CD14-positive monocyte (primary cell): Measurements from ENCODE around the gene SGO2. TPM values are rescaled to one million over a fixed set of nuclear protein-coding genes. Genes with fewer than 3 reads are reported as not detected.

ENCODE experiments used
- DNase-seq, 3 donors: peaks; one replicate each; pipeline ENCODE4 v3.0.0-alpha.2; 2011 to 2022
- H2AFZ ChIP-seq: 2 replicates; pipeline ENCODE4 v1.6.0; 2012; ENCODE audit warnings: mild to moderate bottlenecking, low read depth, low read length, inconsistent platforms; ENCODE audit not compliant: insufficient read depth, poor library complexity, severe bottlenecking
- H3K27ac ChIP-seq, 2 donors: 1 replicate in 1 of 2; 2 replicates in 1 of 2; pipeline ENCODE4 v1.5.1; 2012 to 2013; ENCODE audit warnings: low read length in 2 of 2, control low read depth in 1 of 2, inconsistent platforms in 1 of 2, low read depth in 1 of 2, mild to moderate bottlenecking in 1 of 2
- H3K27me3 ChIP-seq, 2 donors: one replicate each; pipeline versions ENCODE4 v1.6.0 to v1.6.1; 2011 to 2013; ENCODE audit warnings: low read length in 2 of 2; ENCODE audit not compliant: control insufficient read depth in 2 of 2, insufficient read depth in 2 of 2
- H3K36me3 ChIP-seq, 2 donors: replicated peaks in 1 of 2; 1 replicate in 1 of 2; 2 replicates in 1 of 2; pipeline versions ENCODE4 v1.5.1 to v1.6.1; 2012 to 2013; ENCODE audit warnings: low read length in 2 of 2, control low read depth in 1 of 2, inconsistent platforms in 1 of 2, mild to moderate bottlenecking in 1 of 2; ENCODE audit not compliant: insufficient read depth in 2 of 2, control insufficient read depth in 1 of 2
- H3K4me1 ChIP-seq, 2 donors: 1 replicate in 1 of 2; 2 replicates in 1 of 2; pipeline versions ENCODE4 v1.5.1 to v1.6.1; 2012 to 2013; ENCODE audit warnings: low read length in 2 of 2, control low read depth in 1 of 2, inconsistent platforms in 1 of 2, mild to moderate bottlenecking in 1 of 2, moderate library complexity in 1 of 2; ENCODE audit not compliant: insufficient read depth in 2 of 2, control insufficient read depth in 1 of 2
- H3K4me2 ChIP-seq: replicated peaks from 2 replicates; pipeline ENCODE3; 2012; ENCODE audit warnings: low read length, moderate library complexity, mild to moderate bottlenecking; ENCODE audit not compliant: poor library complexity, severe bottlenecking; ENCODE audit errors: extremely low read depth
- H3K4me3 ChIP-seq, 3 experiments: fragments of 200-600 bp in 1 of 3; sonication (generic) in 1 of 3; replicated peaks in 1 of 3; 1 replicate in 2 of 3; 2 replicates in 1 of 3; pipeline ENCODE4 v1.5.1; 2011 to 2013; ENCODE audit warnings: low read length in 3 of 3, mild to moderate bottlenecking in 3 of 3, control low read depth in 2 of 3, low read depth in 2 of 3, inconsistent platforms in 1 of 3, moderate library complexity in 1 of 3
- H3K79me2 ChIP-seq: 2 replicates; pipeline ENCODE4 v1.6.0; 2012; ENCODE audit warnings: mild to moderate bottlenecking, control low read depth, inconsistent platforms, low read length, moderate library complexity; ENCODE audit not compliant: insufficient read depth
- H3K9ac ChIP-seq: 2 replicates; pipeline ENCODE4 v1.6.0; 2017; ENCODE audit warnings: low read length, mild to moderate bottlenecking; ENCODE audit not compliant: insufficient read depth, poor library complexity, severe bottlenecking
- H3K9me3 ChIP-seq, 2 donors: replicated peaks in 1 of 2; 1 replicate in 1 of 2; 2 replicates in 1 of 2; pipeline versions ENCODE4 v1.5.1 to v1.6.1; 2012 to 2013; ENCODE audit warnings: low read length in 2 of 2, control low read depth in 1 of 2; ENCODE audit not compliant: control insufficient read depth in 1 of 2, insufficient read depth in 1 of 2
- H4K20me1 ChIP-seq: 2 replicates; pipeline ENCODE4 v1.6.0; 2012; ENCODE audit warnings: mild to moderate bottlenecking, low read length, control low read depth, moderate library complexity; ENCODE audit not compliant: insufficient read depth
- H3K27ac Mint-ChIP-seq, 7 donors: one replicate each; pipeline ENCODE4 v1.8.0; 2020; ENCODE audit warnings: mild to moderate bottlenecking in 7 of 7, mixed read lengths in 7 of 7, moderate library complexity in 6 of 7, inconsistent platforms in 2 of 7
- H3K27me3 Mint-ChIP-seq, 3 donors: one replicate each; pipeline ENCODE4 v1.8.0; 2021 to 2022; ENCODE audit warnings: low read depth in 3 of 3, mild to moderate bottlenecking in 3 of 3, mixed read lengths in 3 of 3, moderate library complexity in 3 of 3, inconsistent platforms in 1 of 3
- H3K36me3 Mint-ChIP-seq, 2 donors: one replicate each; pipeline ENCODE4 v1.8.0; 2020; ENCODE audit warnings: mixed read lengths in 2 of 2, inconsistent platforms in 1 of 2, mild to moderate bottlenecking in 1 of 2
- H3K4me1 Mint-ChIP-seq: one replicate; pipeline ENCODE4 v1.8.0; 2020; ENCODE audit warnings: mild to moderate bottlenecking, mixed read lengths
- H3K4me3 Mint-ChIP-seq, 2 donors: one replicate each; pipeline ENCODE4 v1.8.0; 2020; ENCODE audit warnings: mild to moderate bottlenecking in 2 of 2, mixed read lengths in 2 of 2, moderate library complexity in 1 of 2
- H3K9me3 Mint-ChIP-seq, 7 donors: one replicate each; pipeline ENCODE4 v1.8.0; 2020 to 2022; ENCODE audit warnings: mixed read lengths in 7 of 7, mild to moderate bottlenecking in 6 of 7, moderate library complexity in 6 of 7, inconsistent platforms in 2 of 7
- CTCF ChIP-seq: fragments of 200-600 bp; IDR thresholded peaks from one replicate; pipeline ENCODE4 v1.8.0; 2022; ENCODE audit warnings: antibody characterized with exemption, mild to moderate bottlenecking
- WGBS: methylation state at CpG from one replicate; pipeline ENCODE4 v1.1.5; 2013; ENCODE audit warnings: missing lambda C conversion rate; ENCODE audit not compliant: insufficient coverage; 5-methylcytosine and 5-hydroxymethylcytosine counted together
- intact Hi-C, 2 donors: fragments of 100-400 bp; cut with micrococcal nuclease; formaldehyde crosslinking; loops; one replicate each; pipeline versions ENCODE4 v1.15.0 to v1.15.1; 2023
- polyA plus RNA-seq, 3 donors: library from polyadenylated mRNA; depleted of rRNA in 1 of 3; unstranded in 2 of 3; stranded (reverse) in 1 of 3; fragments of 300-500 nt in 2 of 3; fragments of >200 nt in 1 of 3; fragmentation: Illumina TruSeq in 2 of 3; gene quantifications; 1 replicate in 2 of 3; 2 replicates in 1 of 3; pipeline ENCODE4 v1.2.3, GENCODE V29; 2012 to 2021

SGO2 gene
- polyA plus RNA-seq, 3 donors, result 0.49 to 1.5 (median 1.4) TPM

GRCh38 chr2:200528228-200528627 is 2.2 kb downstream of the SGO2 start:
- peaks cover 21% of the 10 kb centered on the region for H3K4me1 Mint-ChIP-seq

DNA sequence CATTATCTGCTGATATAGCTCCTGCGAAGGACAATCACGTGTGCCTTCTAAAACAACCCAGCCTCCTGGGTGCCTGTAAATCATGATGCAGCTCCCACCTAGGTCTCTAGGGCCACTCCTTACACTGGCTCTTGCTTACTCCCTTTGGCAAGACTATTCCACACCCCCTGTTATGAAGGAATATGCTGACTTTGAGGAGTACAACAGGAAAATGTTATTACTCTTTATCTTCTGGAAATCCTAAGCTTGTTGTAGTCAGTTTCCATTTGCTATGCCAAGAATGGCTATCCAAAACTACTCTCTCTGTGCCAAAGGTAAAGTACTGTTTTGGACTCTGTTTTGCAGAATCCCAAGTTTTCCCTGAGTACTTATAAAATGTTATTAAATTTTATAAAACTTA is 7.7 kb downstream of the SGO2 start:
- Histone ChIP-seq H3K9me3 (no peaks in the 10 kb centered on the region), H3K79me2 (peaks cover 57% of the 10 kb centered on the region), H3K4me2 (no peak overlapping the region), H3K4me1 (no peaks in the 10 kb centered on the region), H4K20me1 (no peaks in the 10 kb centered on the region), H2AFZ (no peak overlapping the region), H3K27ac (no peak overlapping the region), H3K36me3 (peaks cover 52 to 71% of the 10 kb centered on the region in 2 donors), H3K27me3 (no peaks in the 10 kb centered on the region), H3K9ac (no peak overlapping the region), H3K4me3 (no peak overlapping the region)
- Mint-ChIP-seq H3K4me1 (peaks cover 2% of the 10 kb centered on the region), H3K36me3 (peaks cover 12 to 24% of the 10 kb centered on the region in 2 donors), H3K27me3 (no peaks in the 10 kb centered on the region), H3K4me3 (no peak overlapping the region), H3K9me3 (no peaks in the 10 kb centered on the region), H3K27ac (no peak overlapping the region)
- intact Hi-C loops, result no loop called here
- WGBS, result 100% methylated on average over 2 of the region's 2 CpGs
- no peak for DNase-seq
- no peak for TF ChIP-seq CTCF

More at GRCh38 chr2:200528228-200528627, 2.2 kb downstream of the SGO2 start:
- no peak overlapping the region for H3K4me2 ChIP-seq
- H3K27ac Mint-ChIP-seq, result no peak overlapping the region
- H3K27me3 Mint-ChIP-seq, result peaks cover 0 to 4% (median 3%) of the 10 kb centered on the region in 3 donors
- no peaks in the 10 kb centered on the region for H4K20me1 ChIP-seq
- TF ChIP-seq CTCF, result no peak
- H3K79me2 ChIP-seq, result peaks cover 72% of the 10 kb centered on the region
- H3K9me3 Mint-ChIP-seq, result no peaks in the 10 kb centered on the region
- H3K9ac ChIP-seq, result no peak overlapping the region
- WGBS, result 90% methylated on average over 2 of the region's 3 CpGs
- no peak for DNase-seq
- peaks cover 4 to 7% of the 10 kb centered on the region in 2 donors for H3K36me3 Mint-ChIP-seq
- H3K9me3 ChIP-seq, result no peaks in the 10 kb centered on the region
- no peak overlapping the region for H2AFZ ChIP-seq
- H3K4me3 ChIP-seq, result no peak overlapping the region
- H3K27me3 ChIP-seq, result peaks cover 0 to 3% of the 10 kb centered on the region in 2 donors
- H3K27ac ChIP-seq, result no peak overlapping the region
- H3K36me3 ChIP-seq, result peaks cover 5 to 17% of the 10 kb centered on the region in 2 donors
- intact Hi-C loops, result no loop called here
- H3K4me1 ChIP-seq, result peaks cover 14 to 26% of the 10 kb centered on the region in 2 donors
- H3K4me3 Mint-ChIP-seq, result no peak overlapping the region
